Measurements from ENCODE around the gene TSPAN3.

Gene TSPAN3

GRCh38 chr15:77070495-77071304 is at the start of gene TSPAN3:
Gene TSPAN3 (minus strand): TSS chr15:77071109. CDS start chr15:77070954, 155 bp downstream.
- peak; percentile 92 for DNase-seq

- no peak for DNase-seq
Measured at GRCh38 chr15:77120576-77120975, 49.7 kb upstream of the TSPAN3 start.

- no peak for DNase-seq
Measured at GRCh38 chr15:77119446-77119845, 48.5 kb upstream of the TSPAN3 start.

GRCh38 chr15:77118882-77119321 is 48.0 kb upstream of the TSPAN3 start:
- peak; percentile 64 for DNase-seq

GRCh38 chr15:77115179-77115578 is 44.3 kb upstream of the TSPAN3 start:
- DNase-seq = no peak

- DNase-seq = no peak
Measured at GRCh38 chr15:77112838-77113504, 42.1 kb upstream of the TSPAN3 start.

GRCh38 chr15:77111789-77112188 is 40.9 kb upstream of the TSPAN3 start:
- no peak for DNase-seq

GRCh38 chr15:77107531-77108355 is 36.8 kb upstream of the TSPAN3 start:
- peak; percentile 34 for DNase-seq

GRCh38 chr15:77107068-77107467 is 36.2 kb upstream of the TSPAN3 start:
- DNase-seq = no peak

GRCh38 chr15:77104155-77104554 is 33.2 kb upstream of the TSPAN3 start:
- no peak for DNase-seq

GRCh38 chr15:77099741-77100463 is 29.0 kb upstream of the TSPAN3 start:
- DNase-seq = no peak

- DNase-seq = no peak
Measured at GRCh38 chr15:77098572-77098971, 27.7 kb upstream of the TSPAN3 start.

GRCh38 chr15:77097921-77098320 is 27.0 kb upstream of the TSPAN3 start:
- no peak for DNase-seq

- no peak for DNase-seq
Measured at GRCh38 chr15:77097248-77097721, 26.4 kb upstream of the TSPAN3 start.

GRCh38 chr15:77096541-77096940 is 25.6 kb upstream of the TSPAN3 start:
- DNase-seq = no peak

GRCh38 chr15:77096138-77096537 is 25.2 kb upstream of the TSPAN3 start:
- no peak for DNase-seq

GRCh38 chr15:77094397-77095030 is 23.6 kb upstream of the TSPAN3 start:
- DNase-seq = no peak

GRCh38 chr15:77093436-77093835 is 22.5 kb upstream of the TSPAN3 start:
- DNase-seq = no peak

- no peak for DNase-seq
Measured at GRCh38 chr15:77091097-77091496, 20.2 kb upstream of the TSPAN3 start.

GRCh38 chr15:77087213-77087612 is 16.3 kb upstream of the TSPAN3 start:
- no peak for DNase-seq

GRCh38 chr15:77085297-77085696 is 14.4 kb upstream of the TSPAN3 start:
- DNase-seq = no peak

- DNase-seq = no peak
Measured at GRCh38 chr15:77084436-77084835, 13.5 kb upstream of the TSPAN3 start.
